Astrocyte (in vitro differentiated cells and primary cell): Measurements from ENCODE around the gene S1PR2.

Experiments
- CTCF ChIP-seq: IDR thresholded peaks from 2 replicates; pipeline ENCODE4 v1.5.1; 2011; ENCODE audit warnings: low read depth, mild to moderate bottlenecking, inconsistent platforms, low read length, moderate library complexity; ENCODE audit not compliant: insufficient read depth
- EZH2 ChIP-seq: IDR thresholded peaks from 2 replicates; pipeline ENCODE4 v1.6.1; 2012; ENCODE audit warnings: mild to moderate bottlenecking, low read length, inconsistent platforms; ENCODE audit not compliant: insufficient read depth

- TF ChIP-seq EZH2, result no peak
- no peak for TF ChIP-seq CTCF
Measured at GRCh38 chr19:10227026-10227971, 3.8 kb downstream of the S1PR2 start.
